ENCODE results near the gene CPNE6. TPM values are rescaled to one million over a fixed set of nuclear protein-coding genes. Genes with fewer than 3 reads are reported as not detected.

CPNE6 gene
- total RNA-seq, 1 experiment from 2014 or later = not detected

- Histone ChIP-seq H3K9me3 (ENCODE audit: control insufficient read depth, low read depth, low read length) (no peaks in the 10 kb centered on the region), H3K27me3 (ENCODE audit: insufficient read depth, low read length) (no peaks in the 10 kb centered on the region), H2BK15ac (ENCODE audit: low read depth, low read length) (no peak within 1 kb of the TSS), H4K8ac (replicated peaks; ENCODE audit: insufficient read length, low read depth, low read length) (no peak within 1 kb of the TSS), H2BK120ac (ENCODE audit: low read depth, low read length, poor library complexity, severe bottlenecking) (no peak within 1 kb of the TSS), H3K23me2 (ENCODE audit: insufficient read length, low read depth, low read length, poor library complexity, severe bottlenecking) (peaks cover 6% of the 10 kb centered on the region), H3K79me1 (ENCODE audit: insufficient read depth, low read depth, low read length, poor library complexity, severe bottlenecking) (no peaks in the 10 kb centered on the region), H3K4ac (ENCODE audit: low read depth, low read length) (no peak within 1 kb of the TSS), H4K20me1 (ENCODE audit: control insufficient read depth, insufficient read depth, insufficient read length) (no peaks in the 10 kb centered on the region), H3K9ac (ENCODE audit: extremely low read depth, insufficient read length, low read length) (peak within 1 kb of the TSS; percentile 89), H2AK5ac (ENCODE audit: insufficient read length, low read length) (no peak within 1 kb of the TSS), H3K4me2 (ENCODE audit: insufficient read depth, insufficient read length, low read length) (peak within 1 kb of the TSS; percentile 85), H4K5ac (ENCODE audit: insufficient read length, low read depth, low read length) (no peak within 1 kb of the TSS), H2BK20ac (ENCODE audit: low read depth, low read length, poor library complexity, severe bottlenecking) (no peak within 1 kb of the TSS), H3K27ac (ENCODE audit: insufficient read length, low read depth, low read length) (peak within 1 kb of the TSS; percentile 49), H3K56ac (ENCODE audit: insufficient read length, low read depth, low read length) (no peak within 1 kb of the TSS), H3K14ac (ENCODE audit: insufficient read depth, low read length) (peak within 1 kb of the TSS; percentile 84), H3K18ac (ENCODE audit: insufficient read length, low read depth, low read length) (peak within 1 kb of the TSS; percentile 89), H4K91ac (ENCODE audit: insufficient read length, low read depth, low read length) (peak within 1 kb of the TSS; percentile 39), H3K23ac (ENCODE audit: insufficient read length, low read depth, low read length) (no peak within 1 kb of the TSS), H3K79me2 (ENCODE audit: insufficient read depth, low read length) (no peaks in the 10 kb centered on the region; the same call in 1 of the 2 replicates), H3K4me1 (ENCODE audit: insufficient read depth, low read length) (no peaks in the 10 kb centered on the region; the same call in 1 of the 2 replicates), H2BK12ac (ENCODE audit: insufficient read length, low read depth, low read length) (no peak within 1 kb of the TSS), H2AFZ (ENCODE audit: low read length) (no peak within 1 kb of the TSS), H2BK5ac (ENCODE audit: insufficient read length, low read length) (no peak within 1 kb of the TSS), H3T11ph (ENCODE audit: low read length) (no peak within 1 kb of the TSS)
- peaks cover 21 to 34% (median 24%) of the 10 kb centered on the region in 3 experiments; a peak in 6 of 7 replicates for H3K36me3 Mint-ChIP-seq (ENCODE audit: insufficient read depth in 1 of 3, low read depth in 3 of 3)
- peaks cover 4% of the 10 kb centered on the region for H3K27me3 Mint-ChIP-seq (ENCODE audit: low read depth)
- H3K27ac Mint-ChIP-seq = peak within 1 kb of the TSS; percentile 97 to 98 (median 98)
- H3K9me3 Mint-ChIP-seq = peaks cover 0 to 2% of the 10 kb centered on the region in 2 experiments; a peak in 3 of 5 replicates
- H3K4me3 Mint-ChIP-seq = peak within 1 kb of the TSS; percentile 90 to 93
- WGBS (ENCODE audit: extremely low coverage, insufficient read length, low lambda C conversion rate) = no CpG with 5 or more reads among the region's 68 CpGs
- peak; percentile 99 for DNase-seq
- TF ChIP-seq, protein P1, sequence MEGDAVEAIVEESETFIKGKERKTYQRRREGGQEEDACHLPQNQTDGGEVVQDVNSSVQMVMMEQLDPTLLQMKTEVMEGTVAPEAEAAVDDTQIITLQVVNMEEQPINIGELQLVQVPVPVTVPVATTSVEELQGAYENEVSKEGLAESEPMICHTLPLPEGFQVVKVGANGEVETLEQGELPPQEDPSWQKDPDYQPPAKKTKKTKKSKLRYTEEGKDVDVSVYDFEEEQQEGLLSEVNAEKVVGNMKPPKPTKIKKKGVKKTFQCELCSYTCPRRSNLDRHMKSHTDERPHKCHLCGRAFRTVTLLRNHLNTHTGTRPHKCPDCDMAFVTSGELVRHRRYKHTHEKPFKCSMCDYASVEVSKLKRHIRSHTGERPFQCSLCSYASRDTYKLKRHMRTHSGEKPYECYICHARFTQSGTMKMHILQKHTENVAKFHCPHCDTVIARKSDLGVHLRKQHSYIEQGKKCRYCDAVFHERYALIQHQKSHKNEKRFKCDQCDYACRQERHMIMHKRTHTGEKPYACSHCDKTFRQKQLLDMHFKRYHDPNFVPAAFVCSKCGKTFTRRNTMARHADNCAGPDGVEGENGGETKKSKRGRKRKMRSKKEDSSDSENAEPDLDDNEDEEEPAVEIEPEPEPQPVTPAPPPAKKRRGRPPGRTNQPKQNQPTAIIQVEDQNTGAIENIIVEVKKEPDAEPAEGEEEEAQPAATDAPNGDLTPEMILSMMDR (conservative IDR thresholded peaks at IDR 0.05) = no peak
- peaks cover 21 to 41% of the 10 kb centered on the region in 2 experiments for H3K4me1 Mint-ChIP-seq
Observed at GRCh38 chr14:24093901-24094840, 22.8 kb downstream of the CPNE6 start, which contains the start of gene PCK2. Gene PCK2, plus strand, starts transcription at chr14:24094311. Its CDS starts 95 bp downstream, at chr14:24094406.

All from H9 (cell line).